Progenitor cell of endocrine pancreas (in vitro differentiated cells): ENCODE results near the gene C1R. TPM values are rescaled to one million over a fixed set of nuclear protein-coding genes. Genes with fewer than 3 reads are reported as not detected.

Experiments used
- DNase-seq: peaks from one replicate; pipeline ENCODE4 v3.0.0; 2021; ENCODE audit warnings: low spot score; ENCODE audit not compliant: unreplicated experiment
- H3K27ac Mint-ChIP-seq: 2 replicates; pipeline ENCODE4 v1.8.0; 2021; ENCODE audit warnings: mild to moderate bottlenecking, moderate library complexity, mixed read lengths
- H3K27me3 Mint-ChIP-seq: 2 replicates; pipeline ENCODE4 v1.8.0; 2021; ENCODE audit warnings: mixed read lengths
- H3K36me3 Mint-ChIP-seq: 2 replicates; pipeline ENCODE4 v1.8.0; 2022; ENCODE audit warnings: mixed read lengths; ENCODE audit not compliant: insufficient read depth
- H3K4me1 Mint-ChIP-seq: 2 replicates; pipeline ENCODE4 v1.8.0; 2021; ENCODE audit warnings: low read depth, mixed read lengths
- H3K4me3 Mint-ChIP-seq: 2 replicates; pipeline ENCODE4 v1.8.0; 2021; ENCODE audit warnings: low read depth, mild to moderate bottlenecking, moderate library complexity, mixed read lengths
- H3K9me3 Mint-ChIP-seq: 2 replicates; pipeline ENCODE4 v1.8.0; 2021; ENCODE audit warnings: low read depth, mixed read lengths
- CTCF ChIP-seq: fragments of 200-600 bp; sonication (generic); IDR thresholded peaks from one replicate; pipeline ENCODE4 v1.5.0; 2021; ENCODE audit warnings: antibody characterized with exemption, mild to moderate bottlenecking; ENCODE audit not compliant: unreplicated experiment
- total RNA-seq: library from RNA; stranded (reverse); gene quantifications from 2 replicates; pipeline ENCODE4 v1.2.1, GENCODE V29; 2021

The C1R gene
- total RNA-seq, 1 donor from 2014 or later = 10.2 TPM

- H3K27me3 Mint-ChIP-seq = no peaks in the 10 kb centered on the region
- TF ChIP-seq CTCF = no peak
- DNase-seq = no peak
- peaks cover 4% of the 10 kb centered on the region for H3K36me3 Mint-ChIP-seq
- H3K4me1 Mint-ChIP-seq = no peaks in the 10 kb centered on the region
- H3K27ac Mint-ChIP-seq = no peak overlapping the region
- H3K4me3 Mint-ChIP-seq = no peak overlapping the region
- no peaks in the 10 kb centered on the region for H3K9me3 Mint-ChIP-seq
These were observed 25.4 kb upstream of the C1R start for GRCh38 chr12:7117670-7118069.

GRCh38 chr12:7116916-7117315, 24.7 kb upstream of the C1R start:
- Mint-ChIP-seq H3K27ac (no peak overlapping the region), H3K4me3 (no peak overlapping the region), H3K36me3 (peaks cover 4% of the 10 kb centered on the region), H3K9me3 (no peaks in the 10 kb centered on the region), H3K27me3 (no peaks in the 10 kb centered on the region), H3K4me1 (no peaks in the 10 kb centered on the region)
- no peak for DNase-seq
- no peak for TF ChIP-seq CTCF

GRCh38 chr12:7116196-7116595, 24.0 kb upstream of the C1R start:
- Mint-ChIP-seq H3K27me3 (no peaks in the 10 kb centered on the region), H3K36me3 (peaks cover 5% of the 10 kb centered on the region), H3K27ac (no peak overlapping the region), H3K4me1 (no peaks in the 10 kb centered on the region), H3K9me3 (no peaks in the 10 kb centered on the region), H3K4me3 (no peak overlapping the region)
- DNase-seq = no peak
- no peak for TF ChIP-seq CTCF

GRCh38 chr12:7114851-7115250, 22.6 kb upstream of the C1R start:
- no peak for TF ChIP-seq CTCF
- DNase-seq = no peak
- H3K4me3 Mint-ChIP-seq = no peak overlapping the region
- H3K4me1 Mint-ChIP-seq = no peaks in the 10 kb centered on the region
- no peak overlapping the region for H3K27ac Mint-ChIP-seq
- H3K36me3 Mint-ChIP-seq = peaks cover 5% of the 10 kb centered on the region
- H3K9me3 Mint-ChIP-seq = no peaks in the 10 kb centered on the region
- H3K27me3 Mint-ChIP-seq = no peaks in the 10 kb centered on the region

- Mint-ChIP-seq H3K4me3 (no peak overlapping the region), H3K27me3 (no peaks in the 10 kb centered on the region), H3K36me3 (peaks cover 5% of the 10 kb centered on the region), H3K4me1 (peaks cover 2% of the 10 kb centered on the region), H3K27ac (no peak overlapping the region), H3K9me3 (no peaks in the 10 kb centered on the region)
- no peak for DNase-seq
- TF ChIP-seq CTCF = no peak
These were observed 21.8 kb upstream of the C1R start for GRCh38 chr12:7114008-7114407.
